ENCODE results near the gene WSCD2. TPM values are rescaled to one million over a fixed set of nuclear protein-coding genes. Genes with fewer than 3 reads are reported as not detected.

WSCD2 gene
- total RNA-seq, 4 donors from 2014 or later, result 6.7 TPM; not detected in 3

- TF ChIP-seq POLR2A (IDR thresholded peaks at IDR 0.05) (no peak), CTCF (IDR thresholded peaks at IDR 0.05) (no peak)
- DNase-seq, result no peak
- H3K4me1 ChIP-seq, result no peaks in the 10 kb centered on the region
- no peaks in the 10 kb centered on the region for H3K27me3 ChIP-seq
- no peaks in the 10 kb centered on the region for H3K36me3 ChIP-seq
- H3K4me3 ChIP-seq, result no peak overlapping the region
- no peak overlapping the region for H3K27ac ChIP-seq
- H3K9me3 ChIP-seq, result no peaks in the 10 kb centered on the region
These were observed 169.0 kb downstream of the WSCD2 start for GRCh38 chr12:108297895-108298760.

- peaks cover 0 to 5% (median 0%) of the 10 kb centered on the region in 4 donors for H3K4me1 ChIP-seq
- no peaks in the 10 kb centered on the region for H3K27me3 ChIP-seq
- H3K36me3 ChIP-seq, result no peaks in the 10 kb centered on the region
- TF ChIP-seq CTCF (IDR thresholded peaks at IDR 0.05) (no peak), POLR2A (IDR thresholded peaks at IDR 0.05) (no peak)
- no peaks in the 10 kb centered on the region for H3K9me3 ChIP-seq
- no peak overlapping the region for H3K4me3 ChIP-seq
- H3K27ac ChIP-seq, result no peak overlapping the region
- DNase-seq, result peak in 1 of 3 donors; percentile 15
These were observed 169.7 kb downstream of the WSCD2 start for GRCh38 chr12:108298761-108299275.

- Histone ChIP-seq H3K9me3 (no peaks in the 10 kb centered on the region), H3K4me3 (no peak overlapping the region), H3K4me1 (peaks cover 0 to 12% (median 0%) of the 10 kb centered on the region in 4 donors), H3K27me3 (no peaks in the 10 kb centered on the region), H3K36me3 (no peaks in the 10 kb centered on the region), H3K27ac (no peak overlapping the region)
- TF ChIP-seq POLR2A (IDR thresholded peaks at IDR 0.05) (no peak), CTCF (IDR thresholded peaks at IDR 0.05) (no peak)
- DNase-seq, result no peak
These were observed 170.4 kb downstream of the WSCD2 start for GRCh38 chr12:108299516-108299915.

Other genes starting within 250 kb of the WSCD2 start
- 10 to 100 TPM in 1 of 4 donors, 1 to 10 TPM in 3; 1.1 to 18.2 (median 4.1) TPM for gene CMKLR1, start 210.0 kb downstream of the WSCD2 start, total RNA-seq

All from Peyer's patch (tissue), 4 donors.